GM12872 (cell line): ENCODE results near the gene NR1I2.

ENCODE experiments used
- TF ChIP-seq, protein P1 (sequence below): IDR thresholded peaks from 3 replicates; pipeline ENCODE4 v1.5.1; 2011; ENCODE audit warnings: low read depth, mild to moderate bottlenecking, low read length, moderate library complexity; ENCODE audit not compliant: insufficient read depth

Gene NR1I2

DNA sequence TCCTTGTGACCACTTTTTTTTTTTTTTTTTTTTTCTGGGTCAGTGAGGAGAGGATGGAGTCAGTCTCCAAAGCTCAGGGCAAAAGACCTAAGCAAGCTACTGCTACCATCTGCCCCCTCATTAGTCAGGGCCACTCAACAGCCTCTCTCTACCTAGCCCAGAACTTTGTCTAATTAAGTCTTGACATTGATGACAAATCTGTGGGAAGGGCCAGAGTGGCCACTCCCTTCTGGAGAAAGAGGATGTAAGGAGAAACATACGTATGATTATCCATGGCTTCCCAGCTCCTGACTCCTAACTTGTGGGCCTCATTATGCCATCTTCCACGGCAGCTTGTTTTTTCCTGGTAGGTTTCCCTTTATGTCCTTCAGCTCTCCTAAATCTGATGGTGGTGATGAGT, 37.9 kb downstream of the NR1I2 start:
- TF ChIP-seq, protein P1, sequence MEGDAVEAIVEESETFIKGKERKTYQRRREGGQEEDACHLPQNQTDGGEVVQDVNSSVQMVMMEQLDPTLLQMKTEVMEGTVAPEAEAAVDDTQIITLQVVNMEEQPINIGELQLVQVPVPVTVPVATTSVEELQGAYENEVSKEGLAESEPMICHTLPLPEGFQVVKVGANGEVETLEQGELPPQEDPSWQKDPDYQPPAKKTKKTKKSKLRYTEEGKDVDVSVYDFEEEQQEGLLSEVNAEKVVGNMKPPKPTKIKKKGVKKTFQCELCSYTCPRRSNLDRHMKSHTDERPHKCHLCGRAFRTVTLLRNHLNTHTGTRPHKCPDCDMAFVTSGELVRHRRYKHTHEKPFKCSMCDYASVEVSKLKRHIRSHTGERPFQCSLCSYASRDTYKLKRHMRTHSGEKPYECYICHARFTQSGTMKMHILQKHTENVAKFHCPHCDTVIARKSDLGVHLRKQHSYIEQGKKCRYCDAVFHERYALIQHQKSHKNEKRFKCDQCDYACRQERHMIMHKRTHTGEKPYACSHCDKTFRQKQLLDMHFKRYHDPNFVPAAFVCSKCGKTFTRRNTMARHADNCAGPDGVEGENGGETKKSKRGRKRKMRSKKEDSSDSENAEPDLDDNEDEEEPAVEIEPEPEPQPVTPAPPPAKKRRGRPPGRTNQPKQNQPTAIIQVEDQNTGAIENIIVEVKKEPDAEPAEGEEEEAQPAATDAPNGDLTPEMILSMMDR: no peak

DNA sequence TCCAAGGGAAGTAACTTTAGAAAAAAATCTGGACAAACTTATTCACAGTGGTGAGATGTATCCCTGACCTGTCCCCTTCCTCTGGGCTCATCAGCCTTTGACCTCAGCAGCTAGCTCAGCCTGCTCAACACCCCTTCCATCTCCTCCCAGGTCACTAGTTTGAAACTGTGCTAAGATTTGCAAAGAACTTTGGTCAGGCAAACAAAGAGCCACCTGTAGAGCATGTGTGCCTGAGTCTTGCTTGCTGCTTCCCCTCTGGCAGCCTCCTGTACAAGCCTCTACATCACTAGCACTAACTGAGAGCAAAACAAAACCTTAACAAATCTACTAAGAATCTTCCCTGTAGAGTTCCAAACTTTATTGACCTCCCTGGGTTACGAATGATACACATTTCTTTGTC, 43.9 kb downstream of the NR1I2 start:
- TF ChIP-seq, protein P1: no peak

DNA sequence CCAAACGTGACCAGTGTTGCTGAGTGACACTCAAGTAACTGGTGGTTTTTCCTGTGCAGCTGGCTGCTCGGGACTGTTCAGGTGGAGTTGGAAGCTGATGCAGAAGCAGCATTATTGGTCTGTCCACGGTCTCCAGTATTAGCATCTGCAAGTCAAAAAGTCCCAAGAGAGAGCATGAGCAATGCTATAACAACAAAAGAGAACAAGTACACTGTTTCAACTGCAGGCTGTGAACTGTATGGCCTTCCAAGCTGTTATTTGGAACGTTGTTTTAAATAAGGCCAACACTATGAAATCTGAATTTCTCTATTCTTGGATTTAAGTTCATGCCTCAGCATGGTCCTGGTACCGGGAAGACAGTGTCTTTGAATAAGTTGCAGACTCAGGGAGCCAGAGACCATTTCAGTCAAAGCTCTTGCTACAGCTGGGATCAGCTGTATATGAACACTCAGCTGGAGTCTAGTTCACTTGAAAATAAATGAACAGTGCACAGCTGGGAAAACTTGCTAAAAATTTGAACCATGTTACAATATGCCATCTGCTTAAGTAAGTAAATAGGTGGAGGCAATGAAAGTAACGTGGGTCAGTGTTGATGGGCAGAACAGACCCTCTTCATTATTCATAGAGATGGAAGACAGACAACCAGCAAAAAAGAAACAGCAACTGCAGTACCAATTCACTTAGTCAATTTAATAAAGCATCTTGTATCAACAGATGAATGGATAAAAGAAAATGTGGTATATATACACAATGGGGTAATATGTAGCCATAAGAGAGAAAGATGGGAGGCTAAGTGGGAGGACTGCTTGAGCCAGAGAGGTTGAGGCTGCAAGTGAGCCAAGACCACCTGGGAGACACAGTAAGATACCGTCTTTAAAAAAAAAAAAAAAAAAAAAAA, 45.1 kb downstream of the NR1I2 start:
- TF ChIP-seq, protein P1: no peak

DNA sequence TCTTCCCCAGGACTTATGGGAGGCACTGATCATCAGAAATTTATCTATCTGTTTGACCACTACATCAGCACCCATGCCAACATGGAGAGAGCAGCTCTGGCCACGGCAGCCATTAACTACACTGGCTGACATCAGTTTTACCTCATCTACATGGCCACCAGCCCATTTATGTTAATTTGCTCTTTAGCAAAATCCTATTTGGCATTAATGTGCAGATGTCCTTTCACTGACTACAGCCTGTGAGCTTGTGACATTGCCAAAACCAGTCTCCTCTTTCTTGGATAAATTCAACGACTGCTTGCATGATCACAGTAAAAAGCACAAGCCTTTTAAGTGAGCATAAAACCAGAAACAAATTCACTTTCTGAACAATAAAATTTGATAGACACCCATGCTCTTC, 47.5 kb downstream of the NR1I2 start:
- TF ChIP-seq, protein P1: no peak

DNA sequence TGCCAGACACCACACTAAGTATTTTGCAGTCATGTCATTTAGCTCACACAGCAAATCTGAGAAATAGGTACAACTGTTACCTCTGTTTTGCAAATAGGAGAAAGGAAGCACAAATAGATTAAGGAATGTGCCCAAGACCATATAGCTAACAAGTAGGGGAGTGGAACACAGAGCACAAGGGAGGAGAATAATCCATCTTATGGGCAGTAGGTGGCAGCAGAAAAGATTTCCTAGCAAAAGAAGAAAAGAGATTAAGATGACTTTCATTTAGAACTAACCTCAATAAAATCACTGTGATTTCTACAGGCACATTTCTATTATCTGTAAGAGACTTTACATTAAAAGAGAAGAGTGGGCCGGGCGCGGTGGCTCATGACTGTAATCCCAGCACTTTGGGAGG, 49.1 kb downstream of the NR1I2 start:
- TF ChIP-seq, protein P1: 0 out of 3 replicates have a peak, but pooled peaks have one; percentile 18

DNA sequence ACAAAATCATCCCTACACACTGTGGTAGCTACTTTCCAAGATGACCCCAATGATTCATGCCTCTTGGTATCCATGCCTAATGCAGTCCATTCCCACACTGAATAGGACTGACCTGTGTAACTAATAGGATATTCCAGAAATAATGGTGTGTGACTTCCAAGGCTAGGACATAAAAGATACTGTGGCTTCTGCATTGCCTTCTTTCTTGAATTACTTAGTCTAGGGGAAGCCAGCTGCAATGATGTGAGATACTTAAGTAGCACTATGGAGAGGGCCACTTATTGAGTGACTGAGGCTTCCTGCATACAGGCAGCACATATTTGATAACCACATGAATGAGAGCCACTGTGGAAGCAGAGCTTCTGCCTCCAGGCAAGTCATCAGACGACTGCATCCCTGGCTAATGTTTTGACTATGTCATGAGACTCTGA, 50.1 kb downstream of the NR1I2 start:
- TF ChIP-seq, protein P1: no peak

DNA sequence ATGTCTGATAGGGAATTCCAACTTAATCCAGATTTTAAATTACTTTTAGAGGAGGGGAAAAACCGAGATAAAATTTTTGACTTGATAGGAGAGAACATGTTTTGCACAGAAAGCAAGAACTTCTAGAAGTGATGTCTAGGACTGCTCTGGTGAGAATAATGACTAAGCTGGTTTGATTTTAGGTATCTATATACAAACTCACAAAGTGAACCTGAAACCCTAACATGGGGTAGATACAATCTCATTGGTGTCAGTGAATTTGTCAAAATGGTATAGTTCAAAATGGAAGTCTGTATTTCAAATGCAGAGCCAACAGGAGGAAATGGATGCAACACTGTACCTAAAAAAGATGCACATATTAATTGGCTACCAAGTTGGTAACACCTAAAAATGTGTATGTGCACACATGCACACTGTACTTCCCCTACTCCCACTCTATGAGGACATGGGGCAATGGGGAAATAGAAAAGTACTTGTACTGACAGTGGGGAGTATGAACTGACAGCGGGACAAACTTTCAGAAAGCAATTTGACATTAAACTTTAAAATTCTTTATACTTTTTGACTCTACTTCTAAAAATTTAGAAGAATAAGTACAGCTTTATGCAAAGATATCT, 53.0 kb downstream of the NR1I2 start:
- TF ChIP-seq, protein P1: no peak
